GM12878 (cell line): ENCODE results near the gene EGFR. TPM values are rescaled to one million over a fixed set of nuclear protein-coding genes. Genes with fewer than 3 reads are reported as not detected.

ENCODE experiments used
- ETV6 ChIP-seq, 2 experiments: fragments of 450-650 bp in 1 of 2; IDR thresholded peaks in 1 of 2; conservative IDR thresholded peaks in 1 of 2; 2 replicates each; pipeline ENCODE4 v1.6.1; 2014; ENCODE audit warnings: antibody characterized with exemption in 1 of 2, borderline replicate concordance in 1 of 2, low read depth in 1 of 2, mild to moderate bottlenecking in 1 of 2, moderate library complexity in 1 of 2
- MLLT1 ChIP-seq: fragments of 450-650 bp; IDR thresholded peaks from 2 replicates; pipeline ENCODE4 v1.6.1; 2016; ENCODE audit warnings: mild to moderate bottlenecking
- polyA plus RNA-seq, 11 experiments: library from polyadenylated mRNA; depleted of rRNA in 4 of 11; unstranded in 6 of 11; stranded (reverse) in 5 of 11; fragments of >200 nt; fragmentation: Nextera tagmentation in 4 of 11; fragmentation: Illumina TruSeq in 1 of 11; extraction: Ambion mirVana in 4 of 11; extraction: Trizol in 1 of 11; gene quantifications; 1 replicate in 1 of 11; 2 replicates in 10 of 11; pipeline versions ENCODE4 v1.2.1 to v1.2.3, GENCODE V29; 2011 to 2016; ENCODE audit warnings: inconsistent platforms in 2 of 11, missing spikeins in 2 of 11, low read depth in 1 of 11
- total RNA-seq, 4 experiments: library from RNA; depleted of rRNA in 3 of 4; stranded (reverse); fragments of >200 nt in 3 of 4; fragmentation: Illumina TruSeq in 1 of 4; extraction: Trizol in 1 of 4; gene quantifications; 2 replicates each; pipeline versions ENCODE4 v1.2.1 to v1.2.3, GENCODE V29; 2013 to 2021
- TF ChIP-seq, protein P1 (sequence below): fragments of 450-650 bp; IDR thresholded peaks from 2 replicates; pipeline ENCODE4 v1.6.1; 2017; ENCODE audit warnings: mild to moderate bottlenecking, moderate library complexity

EGFR gene
- total and polyA plus RNA-seq, 10 of the 15 experiments (the other 5 are each of a cell fraction or from before 2014, with no cell fraction given) = 0.01 to 0.31 TPM; not detected in 8

- no peak for TF ChIP-seq ETV6 (conservative IDR thresholded peaks at IDR 0.05 in 1 of 2, IDR thresholded peaks at IDR 0.05 in 1 of 2; ENCODE audit: borderline replicate concordance in 1 of 2, low read depth in 1 of 2)
- no peak for TF ChIP-seq MLLT1
- TF ChIP-seq, protein P1, sequence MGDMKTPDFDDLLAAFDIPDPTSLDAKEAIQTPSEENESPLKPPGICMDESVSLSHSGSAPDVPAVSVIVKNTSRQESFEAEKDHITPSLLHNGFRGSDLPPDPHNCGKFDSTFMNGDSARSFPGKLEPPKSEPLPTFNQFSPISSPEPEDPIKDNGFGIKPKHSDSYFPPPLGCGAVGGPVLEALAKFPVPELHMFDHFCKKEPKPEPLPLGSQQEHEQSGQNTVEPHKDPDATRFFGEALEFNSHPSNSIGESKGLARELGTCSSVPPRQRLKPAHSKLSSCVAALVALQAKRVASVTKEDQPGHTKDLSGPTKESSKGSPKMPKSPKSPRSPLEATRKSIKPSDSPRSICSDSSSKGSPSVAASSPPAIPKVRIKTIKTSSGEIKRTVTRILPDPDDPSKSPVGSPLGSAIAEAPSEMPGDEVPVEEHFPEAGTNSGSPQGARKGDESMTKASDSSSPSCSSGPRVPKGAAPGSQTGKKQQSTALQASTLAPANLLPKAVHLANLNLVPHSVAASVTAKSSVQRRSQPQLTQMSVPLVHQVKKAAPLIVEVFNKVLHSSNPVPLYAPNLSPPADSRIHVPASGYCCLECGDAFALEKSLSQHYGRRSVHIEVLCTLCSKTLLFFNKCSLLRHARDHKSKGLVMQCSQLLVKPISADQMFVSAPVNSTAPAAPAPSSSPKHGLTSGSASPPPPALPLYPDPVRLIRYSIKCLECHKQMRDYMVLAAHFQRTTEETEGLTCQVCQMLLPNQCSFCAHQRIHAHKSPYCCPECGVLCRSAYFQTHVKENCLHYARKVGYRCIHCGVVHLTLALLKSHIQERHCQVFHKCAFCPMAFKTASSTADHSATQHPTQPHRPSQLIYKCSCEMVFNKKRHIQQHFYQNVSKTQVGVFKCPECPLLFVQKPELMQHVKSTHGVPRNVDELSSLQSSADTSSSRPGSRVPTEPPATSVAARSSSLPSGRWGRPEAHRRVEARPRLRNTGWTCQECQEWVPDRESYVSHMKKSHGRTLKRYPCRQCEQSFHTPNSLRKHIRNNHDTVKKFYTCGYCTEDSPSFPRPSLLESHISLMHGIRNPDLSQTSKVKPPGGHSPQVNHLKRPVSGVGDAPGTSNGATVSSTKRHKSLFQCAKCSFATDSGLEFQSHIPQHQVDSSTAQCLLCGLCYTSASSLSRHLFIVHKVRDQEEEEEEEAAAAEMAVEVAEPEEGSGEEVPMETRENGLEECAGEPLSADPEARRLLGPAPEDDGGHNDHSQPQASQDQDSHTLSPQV = no peak
Observed at GRCh38 chr7:55185941-55186609, 167.3 kb downstream of the EGFR start (continued).
